ENCODE measurements around the gene GALNT10. TPM values are rescaled to one million over a fixed set of nuclear protein-coding genes. Genes with fewer than 3 reads are reported as not detected.
A peak's percentile ranks its signal among the peaks of the same experiment; 100 is the strongest.

GALNT10 gene
- total and polyA plus RNA-seq, 2 of the 8 experiments (the other 6 are each of a cell fraction or from before 2014, with no cell fraction given) = 4.6 to 15.5 TPM

- no peak overlapping the region for H3K9ac ChIP-seq (replicated peaks in 1 of 4; ENCODE audit: extremely low read depth in 1 of 4, low read depth in 3 of 4, low read length in 3 of 4)
- no peaks in the 10 kb centered on the region for H3K79me1 ChIP-seq (ENCODE audit: low read depth, low read length)
- H2BK15ac ChIP-seq (ENCODE audit: low read length) = no peak overlapping the region
- no peak overlapping the region for H2BK120ac ChIP-seq (replicated peaks; ENCODE audit: low read depth, low read length)
- H3K4ac ChIP-seq (replicated peaks; ENCODE audit: insufficient read length, low read depth, low read length) = no peak overlapping the region
- no peak overlapping the region for H2BK12ac ChIP-seq (ENCODE audit: low read depth, low read length)
- no peaks in the 10 kb centered on the region; a peak in 1 of 7 replicates for H3K4me1 ChIP-seq (replicated peaks in 1 of 4; ENCODE audit: control insufficient read depth in 3 of 4, insufficient read depth in 4 of 4, low read length in 3 of 4)
- H4K20me1 ChIP-seq (replicated peaks in 1 of 2; ENCODE audit: control insufficient read depth in 1 of 2, insufficient read depth in 2 of 2, low read length in 2 of 2) = no peaks in the 10 kb centered on the region
- no peaks in the 10 kb centered on the region for H3K23me2 ChIP-seq (ENCODE audit: low read depth, low read length)
- FAIRE-seq (peak; percentile 89), DNase-seq (ENCODE audit: low read depth in 1 of 2, low spot score in 2 of 2) (no peak)
- no peaks in the 10 kb centered on the region for H3K36me3 ChIP-seq (ENCODE audit: control insufficient read depth in 2 of 4, insufficient read depth in 4 of 4, low read length in 3 of 4)
- H4K8ac ChIP-seq (ENCODE audit: extremely low read depth, insufficient read depth, low read length) = no peak overlapping the region
- H3K23ac ChIP-seq (ENCODE audit: insufficient read length) = no peak overlapping the region
- H2BK20ac ChIP-seq (ENCODE audit: low read length) = no peak overlapping the region
- H3K9me3 ChIP-seq (ENCODE audit: insufficient read depth in 2 of 2, low read depth in 1 of 2, low read length in 1 of 2) = no peaks in the 10 kb centered on the region
- H3K14ac ChIP-seq (ENCODE audit: insufficient read length) = no peak overlapping the region
- H3K4me2 ChIP-seq (ENCODE audit: insufficient read depth in 1 of 2, low read depth in 2 of 2, low read length in 2 of 2) = no peak overlapping the region
- WGBS, 2 experiments (ENCODE audit: extremely low coverage in 1 of 2, insufficient coverage in 1 of 2, insufficient read length in 1 of 2, insufficient replicate concordance in 2 of 2, low coverage in 1 of 2, low lambda C conversion rate in 2 of 2, missing lambda C conversion rate in 1 of 2) = 62% methylated on average over 13 of the region's 13 CpGs; no CpG with 5 or more reads in 1 of the 2 experiments
- H3K27me3 ChIP-seq (replicated peaks in 1 of 4; ENCODE audit: control insufficient read depth in 3 of 4, extremely low read depth in 1 of 4, insufficient read depth in 3 of 4, low read length in 3 of 4) = peaks cover 0 to 3% (median 0%) of the 10 kb centered on the region in 4 experiments; a peak in 1 of 7 replicates
- ChIA-PET POLR2A (ENCODE audit: partially characterized antibody) (interaction anchor here (0.8 kb wide), 1 partner anchor 441 kb away, joined by 4 read pairs; no protein-coding TSS in a partner anchor), CTCF (ENCODE audit: partially characterized antibody) (interaction anchor here (0.6 to 15.1 kb wide), 37 partner anchors 9 to 1497 kb away, joined by 3 to 211 read pairs (median 4); partner anchors contain the start of genes FAM114A2, GALNT10 and MFAP3)
- H4K91ac ChIP-seq (replicated peaks; ENCODE audit: insufficient read length, low read length) = no peak overlapping the region
- no peak overlapping the region for H2BK5ac ChIP-seq (ENCODE audit: low read depth, low read length)
- H3K79me2 ChIP-seq (ENCODE audit: control insufficient read depth in 1 of 2, insufficient read depth in 2 of 2, low read length in 2 of 2) = no peaks in the 10 kb centered on the region
- no peak overlapping the region for H3K4me3 ChIP-seq (ENCODE audit: extremely low read depth in 1 of 4, insufficient read depth in 2 of 4, low read depth in 3 of 4, low read length in 4 of 4)
- H3K18ac ChIP-seq (ENCODE audit: extremely low read depth, low read length) = no peak overlapping the region
- no peak overlapping the region for H4K5ac ChIP-seq (ENCODE audit: insufficient read length, low read depth, low read length)
- H2AK5ac ChIP-seq (ENCODE audit: low read depth, low read length) = no peak overlapping the region
- H3K56ac ChIP-seq (replicated peaks; ENCODE audit: insufficient read length, low read depth, low read length) = no peak overlapping the region
- peak overlapping the region; percentile 96; the same call in 1 of the 2 replicates for H2AFZ ChIP-seq (ENCODE audit: low read length)
- no peak overlapping the region for H3K27ac ChIP-seq (ENCODE audit: low read depth, low read length)
- TF ChIP-seq BCL11A (IDR thresholded peaks at IDR 0.05; ENCODE audit: low read depth in 2 of 2, low read length in 2 of 2) (no peak), RAD21 (IDR thresholded peaks at IDR 0.05 in 1 of 2, conservative IDR thresholded peaks at IDR 0.05 in 1 of 2; ENCODE audit: low read depth in 2 of 2, low read length in 2 of 2) (peak; percentile 85 to 90), PHF8 (conservative IDR thresholded peaks at IDR 0.05; ENCODE audit: low read depth, low read length) (no peak), CTCF (IDR thresholded peaks at IDR 0.05; ENCODE audit: control extremely low read depth in 1 of 3, insufficient read depth in 1 of 3, low read depth in 1 of 3, low read length in 3 of 3) (peak; percentile 26 to 84 (median 84)), RXRA (IDR thresholded peaks at IDR 0.05; ENCODE audit: insufficient read depth, low read depth, low read length) (no peak), GTF2F1 (IDR thresholded peaks at IDR 0.05; ENCODE audit: borderline replicate concordance, low read depth, low read length) (no peak), YY1 (IDR thresholded peaks at IDR 0.05; ENCODE audit: low read depth, low read length) (peak; percentile 55; the same call in 1 of the 2 replicates), CEBPB (IDR thresholded peaks at IDR 0.05; ENCODE audit: low read depth, low read length) (no peak), ASH2L (IDR thresholded peaks at IDR 0.05; ENCODE audit: low read length) (no peak)
Measured at GRCh38 chr5:154179846-154180710, 10.5 kb upstream of the GALNT10 start.
